ENCODE data around the gene TMED6. TPM values are rescaled to one million over a fixed set of nuclear protein-coding genes. Genes with fewer than 3 reads are reported as not detected.

TMED6 gene
- total RNA-seq: 1 to 10 TPM in 1 of 2 donors, not detected in 1; 1.5 TPM

- ATAC-seq (ENCODE audit: insufficient number of reproducible peaks, low FRiP score, low read depth): no peak
Measured at GRCh38 chr16:69351309-69352027, at the start of gene TMED6. TMED6 (minus strand) TSS chr16:69351786; CDS start chr16:69351753, 33 bp downstream.

GRCh38 chr16:69399361-69399760 lies 47.8 kb upstream of the TMED6 start:
- Histone ChIP-seq H3K27ac (no peak overlapping the region), H3K36me3 (no peaks in the 10 kb centered on the region), H3K9me3 (no peaks in the 10 kb centered on the region), H3K4me3 (no peak overlapping the region), H3K27me3 (replicated peaks; ENCODE audit: insufficient read depth) (no peaks in the 10 kb centered on the region), H3K4me1 (ENCODE audit: control insufficient read depth in 1 of 2, low read depth in 2 of 2) (peaks cover 10 to 28% of the 10 kb centered on the region in 2 donors)
- no peak for TF ChIP-seq CTCF (IDR thresholded peaks at IDR 0.05)
- DNase-seq (ENCODE audit: low spot score) (no peak), ATAC-seq (ENCODE audit: insufficient number of reproducible peaks, low FRiP score, low read depth) (no peak)

More at GRCh38 chr16:69351309-69352027, at the start of gene TMED6:
- DNase-seq (ENCODE audit: low spot score): no peak
- Histone ChIP-seq H3K4me3 (no peak within 1 kb of the TSS), H3K9me3 (no peaks in the 10 kb centered on the region), H3K36me3 (peaks cover 3% of the 10 kb centered on the region), H3K27ac (no peak within 1 kb of the TSS), H3K4me1 (ENCODE audit: control insufficient read depth in 1 of 2, low read depth in 2 of 2) (no peaks in the 10 kb centered on the region), H3K27me3 (replicated peaks; ENCODE audit: insufficient read depth) (no peaks in the 10 kb centered on the region)
- TF ChIP-seq CTCF (IDR thresholded peaks at IDR 0.05): no peak

- DNase-seq (ENCODE audit: low spot score): no peak
- H3K36me3 ChIP-seq: no peaks in the 10 kb centered on the region
- no peaks in the 10 kb centered on the region for H3K27me3 ChIP-seq (replicated peaks; ENCODE audit: insufficient read depth)
- peak; percentile 60 for TF ChIP-seq CTCF (IDR thresholded peaks at IDR 0.05)
- peak overlapping the region in 1 of 2 donors; percentile 2 for H3K27ac ChIP-seq
- no peak for ATAC-seq (ENCODE audit: insufficient number of reproducible peaks, low FRiP score, low read depth)
- no peaks in the 10 kb centered on the region for H3K9me3 ChIP-seq
- H3K4me1 ChIP-seq (ENCODE audit: control insufficient read depth in 1 of 2, low read depth in 2 of 2): peaks cover 7 to 22% of the 10 kb centered on the region in 2 donors
- no peak overlapping the region for H3K4me3 ChIP-seq
Measured at GRCh38 chr16:69397821-69398521, 46.4 kb upstream of the TMED6 start.

GRCh38 chr16:69396187-69397061 lies 44.8 kb upstream of the TMED6 start:
- no peaks in the 10 kb centered on the region for H3K27me3 ChIP-seq (replicated peaks; ENCODE audit: insufficient read depth)
- H3K9me3 ChIP-seq: no peaks in the 10 kb centered on the region
- H3K27ac ChIP-seq: peak overlapping the region; percentile 66 to 73
- H3K4me3 ChIP-seq: peak overlapping the region; percentile 10
- H3K4me1 ChIP-seq (ENCODE audit: control insufficient read depth in 1 of 2, low read depth in 2 of 2): peaks cover 7 to 22% of the 10 kb centered on the region in 2 donors
- peak; percentile 69 for TF ChIP-seq CTCF (IDR thresholded peaks at IDR 0.05)
- H3K36me3 ChIP-seq: no peaks in the 10 kb centered on the region
- peak; percentile 94 for ATAC-seq (ENCODE audit: insufficient number of reproducible peaks, low FRiP score, low read depth)
- DNase-seq (ENCODE audit: low spot score): peak; percentile 27

- Histone ChIP-seq H3K36me3 (no peaks in the 10 kb centered on the region), H3K27me3 (replicated peaks; ENCODE audit: insufficient read depth) (no peaks in the 10 kb centered on the region), H3K27ac (peak overlapping the region in 1 of 2 donors; percentile 66), H3K4me1 (ENCODE audit: control insufficient read depth in 1 of 2, low read depth in 2 of 2) (peaks cover 7 to 22% of the 10 kb centered on the region in 2 donors), H3K4me3 (no peak overlapping the region), H3K9me3 (no peaks in the 10 kb centered on the region)
- no peak for DNase-seq (ENCODE audit: low spot score)
- TF ChIP-seq CTCF (IDR thresholded peaks at IDR 0.05): no peak
- no peak for ATAC-seq (ENCODE audit: insufficient number of reproducible peaks, low FRiP score, low read depth)
Measured at GRCh38 chr16:69395859-69396186, 44.2 kb upstream of the TMED6 start.
